ENCODE results near the gene SULT1E1. TPM values are rescaled to one million over a fixed set of nuclear protein-coding genes. Genes with fewer than 3 reads are reported as not detected.

The SULT1E1 gene
- polyA plus RNA-seq, 1 donor (not counting 4 experiments of a cell fraction or from before 2014, with no cell fraction given), result 4.6 TPM

- Histone ChIP-seq H3K9me3 (ENCODE audit: control insufficient read depth, low read depth, low read length) (no peaks in the 10 kb centered on the region), H3K4me1 (ENCODE audit: control insufficient read depth, extremely low read depth, insufficient read depth, low read length) (no peaks in the 10 kb centered on the region), H3K4me2 (ENCODE audit: control insufficient read depth, extremely low read depth, insufficient read depth, low read depth, low read length) (no peak overlapping the region), H3K36me3 (ENCODE audit: control insufficient read depth in 2 of 2, extremely low read depth in 1 of 2, insufficient read depth in 2 of 2, low read length in 2 of 2) (no peaks in the 10 kb centered on the region), H3K4me3 (ENCODE audit: control insufficient read depth in 2 of 3, extremely low read depth in 1 of 3, insufficient read depth in 2 of 3, low read depth in 1 of 3, low read length in 3 of 3) (no peak overlapping the region), H3K9ac (ENCODE audit: control insufficient read depth, extremely low read depth, insufficient read depth, low read length) (no peak overlapping the region), H3K79me2 (ENCODE audit: control insufficient read depth, insufficient read depth, low read length) (no peaks in the 10 kb centered on the region), H3K27me3 (ENCODE audit: control insufficient read depth, extremely low read depth, insufficient read depth, low read length) (no peaks in the 10 kb centered on the region), H2AFZ (ENCODE audit: control insufficient read depth, low read length) (no peak overlapping the region), H3K27ac (ENCODE audit: control insufficient read depth, insufficient read depth, low read length) (no peak overlapping the region), H4K20me1 (ENCODE audit: control insufficient read depth, extremely low read depth, insufficient read depth, low read length) (no peaks in the 10 kb centered on the region), H3K9me1 (ENCODE audit: control insufficient read depth, extremely low read depth, insufficient read depth, low read length) (no peaks in the 10 kb centered on the region)
- dilution Hi-C loops (cut with MboI; ENCODE audit: extremely low pct_ligation_motif_present, low sequenced_read_pairs), result no loop called here
- DNase-seq (ENCODE audit: low read depth, low spot score) (no peak), FAIRE-seq (no peak)
- TF ChIP-seq, protein P1, sequence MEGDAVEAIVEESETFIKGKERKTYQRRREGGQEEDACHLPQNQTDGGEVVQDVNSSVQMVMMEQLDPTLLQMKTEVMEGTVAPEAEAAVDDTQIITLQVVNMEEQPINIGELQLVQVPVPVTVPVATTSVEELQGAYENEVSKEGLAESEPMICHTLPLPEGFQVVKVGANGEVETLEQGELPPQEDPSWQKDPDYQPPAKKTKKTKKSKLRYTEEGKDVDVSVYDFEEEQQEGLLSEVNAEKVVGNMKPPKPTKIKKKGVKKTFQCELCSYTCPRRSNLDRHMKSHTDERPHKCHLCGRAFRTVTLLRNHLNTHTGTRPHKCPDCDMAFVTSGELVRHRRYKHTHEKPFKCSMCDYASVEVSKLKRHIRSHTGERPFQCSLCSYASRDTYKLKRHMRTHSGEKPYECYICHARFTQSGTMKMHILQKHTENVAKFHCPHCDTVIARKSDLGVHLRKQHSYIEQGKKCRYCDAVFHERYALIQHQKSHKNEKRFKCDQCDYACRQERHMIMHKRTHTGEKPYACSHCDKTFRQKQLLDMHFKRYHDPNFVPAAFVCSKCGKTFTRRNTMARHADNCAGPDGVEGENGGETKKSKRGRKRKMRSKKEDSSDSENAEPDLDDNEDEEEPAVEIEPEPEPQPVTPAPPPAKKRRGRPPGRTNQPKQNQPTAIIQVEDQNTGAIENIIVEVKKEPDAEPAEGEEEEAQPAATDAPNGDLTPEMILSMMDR (optimal IDR thresholded peaks at IDR 0.05 in 1 of 3, IDR thresholded peaks at IDR 0.05 in 1 of 3, conservative IDR thresholded peaks at IDR 0.05 in 1 of 3; ENCODE audit: extremely low read depth in 1 of 3, insufficient read depth in 2 of 3, low read length in 3 of 3), result no peak
- TF ChIP-seq EZH2 (IDR thresholded peaks at IDR 0.05; ENCODE audit: low read length), result no peak
These were observed 36.9 kb downstream of the SULT1E1 start for GRCh38 chr4:69823048-69823447.

DNA sequence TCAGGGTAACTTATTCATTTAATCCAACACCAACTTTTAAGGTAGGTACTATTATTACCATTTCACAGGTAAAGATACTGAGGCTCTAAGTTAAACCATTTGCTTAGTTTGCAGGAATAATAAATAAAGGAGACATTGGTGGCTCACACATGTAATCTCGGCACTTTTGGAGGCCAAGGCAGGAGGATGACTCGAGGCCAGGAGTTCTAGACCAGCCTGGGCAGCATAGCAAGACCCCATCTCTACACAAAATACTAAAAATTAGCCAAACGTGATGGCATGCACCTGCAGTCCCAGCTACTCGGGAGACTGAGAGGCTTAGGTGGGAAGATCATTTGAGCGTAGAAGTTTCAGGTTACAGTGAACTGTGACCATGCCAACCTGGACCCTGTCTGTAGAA is 37.7 kb downstream of the SULT1E1 start:
- no peaks in the 10 kb centered on the region for H3K79me2 ChIP-seq (ENCODE audit: control insufficient read depth, insufficient read depth, low read length)
- H3K27ac ChIP-seq (ENCODE audit: control insufficient read depth, insufficient read depth, low read length), result no peak overlapping the region
- H2AFZ ChIP-seq (ENCODE audit: control insufficient read depth, low read length), result no peak overlapping the region
- dilution Hi-C loops (cut with MboI; ENCODE audit: extremely low pct_ligation_motif_present, low sequenced_read_pairs), result no loop called here
- no peaks in the 10 kb centered on the region for H3K27me3 ChIP-seq (ENCODE audit: control insufficient read depth, extremely low read depth, insufficient read depth, low read length)
- H4K20me1 ChIP-seq (ENCODE audit: control insufficient read depth, extremely low read depth, insufficient read depth, low read length), result no peaks in the 10 kb centered on the region
- H3K4me2 ChIP-seq (ENCODE audit: control insufficient read depth, extremely low read depth, insufficient read depth, low read depth, low read length), result no peak overlapping the region
- DNase-seq (ENCODE audit: low read depth, low spot score), result no peak
- no peaks in the 10 kb centered on the region for H3K36me3 ChIP-seq (ENCODE audit: control insufficient read depth in 2 of 2, extremely low read depth in 1 of 2, insufficient read depth in 2 of 2, low read length in 2 of 2)
- H3K9ac ChIP-seq (ENCODE audit: control insufficient read depth, extremely low read depth, insufficient read depth, low read length), result no peak overlapping the region
- no peak for TF ChIP-seq EZH2 (IDR thresholded peaks at IDR 0.05; ENCODE audit: low read length)
- TF ChIP-seq, protein P1 (optimal IDR thresholded peaks at IDR 0.05 in 1 of 3, IDR thresholded peaks at IDR 0.05 in 1 of 3, conservative IDR thresholded peaks at IDR 0.05 in 1 of 3; ENCODE audit: extremely low read depth in 1 of 3, insufficient read depth in 2 of 3, low read length in 3 of 3), result no peak
- H3K4me1 ChIP-seq (ENCODE audit: control insufficient read depth, extremely low read depth, insufficient read depth, low read length), result no peaks in the 10 kb centered on the region
- H3K9me3 ChIP-seq (ENCODE audit: control insufficient read depth, low read depth, low read length), result no peaks in the 10 kb centered on the region
- H3K4me3 ChIP-seq (ENCODE audit: control insufficient read depth in 2 of 3, extremely low read depth in 1 of 3, insufficient read depth in 2 of 3, low read depth in 1 of 3, low read length in 3 of 3), result no peak overlapping the region
- no peak for FAIRE-seq
- no peaks in the 10 kb centered on the region for H3K9me1 ChIP-seq (ENCODE audit: control insufficient read depth, extremely low read depth, insufficient read depth, low read length)

All from keratinocyte (primary cell).